Measurements from ENCODE around the gene SCN9A.
"Not testable (repeated sequence)": the region's sequence is repeated elsewhere in the genome, so short reads cannot be mapped to it uniquely, and the experiment has no call there.

The SCN9A gene

DNA sequence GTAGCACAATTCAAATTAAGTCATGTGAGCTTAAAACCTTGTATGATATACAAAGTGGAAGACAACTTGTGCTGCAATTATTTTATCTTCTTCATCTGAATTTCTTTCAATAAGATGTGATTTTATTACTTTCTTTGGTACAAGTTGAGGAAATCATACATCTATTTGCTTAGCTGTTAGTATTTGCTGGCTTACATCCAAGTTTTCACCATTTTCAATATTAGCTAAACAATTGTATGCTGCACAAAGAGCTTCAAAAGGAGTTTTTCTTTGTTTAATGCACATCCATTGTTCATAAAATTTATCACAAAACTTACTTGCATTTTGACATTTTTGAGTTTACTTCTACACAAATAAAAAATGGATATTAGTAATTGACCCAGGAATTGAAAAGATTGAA, 40.9 kb downstream of the SCN9A start:
- no peak for DNase-seq (ENCODE audit: low read depth)

DNA sequence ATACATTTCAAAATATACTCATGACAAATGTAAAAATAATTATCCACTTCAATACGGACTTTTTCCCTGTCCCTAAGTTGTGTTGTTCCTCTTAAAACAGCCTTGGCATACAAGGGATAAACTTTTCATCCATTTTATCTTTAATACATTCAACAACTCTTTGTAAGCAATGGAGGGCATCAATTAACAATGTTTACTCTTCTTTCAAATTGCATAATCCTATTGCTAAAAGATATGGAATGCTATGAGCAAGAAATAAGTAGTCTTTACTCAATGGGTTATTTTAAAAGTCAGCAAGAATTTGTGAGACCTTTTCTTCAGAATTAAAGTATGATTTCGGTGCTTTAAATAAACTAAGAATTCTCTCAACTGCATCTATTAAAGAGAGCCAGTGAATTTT, 41.9 kb downstream of the SCN9A start:
- no peak for DNase-seq (ENCODE audit: low read depth)

DNA sequence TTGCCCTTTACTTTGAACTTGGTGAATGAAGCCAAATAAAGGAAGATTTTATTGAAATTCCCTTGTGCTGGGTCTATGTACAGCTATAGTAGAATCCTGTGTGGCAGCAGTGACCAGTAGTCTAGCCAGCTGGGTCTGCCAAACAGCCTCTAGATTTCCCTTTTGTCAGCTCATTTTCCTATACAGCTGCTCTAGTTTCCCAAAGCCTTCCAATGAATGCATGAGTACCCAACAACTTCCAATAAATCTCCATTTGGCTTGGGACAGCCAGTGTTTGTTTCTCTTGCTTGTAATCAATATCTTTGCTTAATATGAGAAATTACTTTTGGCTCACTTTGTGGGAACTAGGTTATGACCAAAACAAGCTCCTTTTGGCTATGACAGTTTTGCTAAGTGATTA, 43.6 kb downstream of the SCN9A start:
- no peak for DNase-seq (ENCODE audit: low read depth)

DNA sequence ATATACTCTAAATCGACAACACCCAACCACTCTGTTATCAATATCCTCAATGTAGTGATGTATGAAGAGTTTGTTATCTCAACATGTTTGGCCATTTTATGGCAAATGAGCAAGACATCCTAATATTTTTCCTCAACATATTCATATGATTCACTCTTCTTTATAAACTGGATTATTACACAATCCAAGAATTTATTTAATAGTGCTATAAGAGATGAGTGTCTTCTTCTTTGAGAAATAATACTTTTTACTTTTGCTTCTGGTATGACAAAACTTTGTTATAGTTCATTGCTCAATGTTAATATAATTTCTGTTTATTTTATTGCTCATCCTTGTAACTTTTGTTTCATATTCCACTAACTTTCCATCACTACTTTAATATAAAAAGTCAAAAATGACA, 44.3 kb downstream of the SCN9A start:
- no peak for DNase-seq (ENCODE audit: low read depth)

DNA sequence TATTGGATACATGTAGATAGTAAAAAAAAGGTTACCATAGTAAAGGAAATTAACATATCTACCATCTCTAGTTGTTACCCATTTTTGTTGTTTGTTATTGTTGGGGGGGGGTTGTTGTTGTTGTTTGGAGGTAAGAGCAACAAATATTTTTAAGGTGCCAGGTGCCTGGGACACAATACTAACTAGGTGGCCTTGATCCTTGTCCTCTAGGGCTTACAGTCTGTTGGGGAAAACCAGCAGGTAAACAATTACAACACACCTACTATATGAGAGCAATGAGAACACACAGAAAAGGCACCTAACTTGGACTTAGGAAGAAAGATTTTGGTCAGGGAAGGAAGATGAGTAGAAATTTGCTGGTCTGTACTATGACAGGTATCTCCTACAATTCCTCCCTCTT, 46.3 kb downstream of the SCN9A start:
- DNase-seq (ENCODE audit: low read depth), result no peak

DNA sequence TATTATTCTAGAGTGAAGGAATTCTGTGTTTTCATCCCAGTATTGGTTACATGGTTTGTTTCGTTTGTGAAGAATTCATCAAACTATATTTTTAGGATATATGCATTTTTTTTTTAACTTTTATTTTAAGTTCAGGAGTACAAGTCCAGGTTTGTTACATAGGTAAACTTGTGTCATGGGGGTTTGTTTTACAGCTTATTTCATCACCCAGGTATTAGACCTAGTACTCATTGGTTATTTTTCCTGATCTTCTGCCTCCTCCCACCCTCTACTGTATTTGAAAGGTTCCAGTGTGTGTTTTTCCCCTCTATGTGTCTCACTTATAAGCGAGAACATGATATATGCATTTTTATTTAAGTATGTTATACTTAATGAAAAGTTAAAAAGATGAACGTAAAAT, 47.6 kb downstream of the SCN9A start:
- no peak for DNase-seq (ENCODE audit: low read depth)

DNA sequence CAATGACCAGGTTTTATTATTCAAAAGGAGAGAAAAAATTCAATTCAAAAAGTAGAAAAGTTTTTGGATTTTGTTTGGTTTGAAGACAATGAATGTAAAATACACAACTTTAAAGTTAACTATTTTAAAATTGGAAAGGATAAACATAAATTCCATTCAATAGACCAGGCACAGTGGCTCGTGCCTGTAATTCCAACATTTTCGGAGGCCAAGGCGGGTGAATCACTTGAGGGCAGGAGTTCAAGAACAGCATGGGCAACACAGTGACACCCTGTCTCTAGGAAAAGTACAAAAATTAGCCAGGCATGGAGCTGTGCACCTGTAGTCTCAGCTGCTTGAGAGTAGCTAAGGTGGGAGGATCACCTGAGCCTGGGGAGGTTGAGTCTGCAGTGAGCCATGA, 54.7 kb downstream of the SCN9A start:
- DNase-seq (ENCODE audit: low read depth), result no peak

DNA sequence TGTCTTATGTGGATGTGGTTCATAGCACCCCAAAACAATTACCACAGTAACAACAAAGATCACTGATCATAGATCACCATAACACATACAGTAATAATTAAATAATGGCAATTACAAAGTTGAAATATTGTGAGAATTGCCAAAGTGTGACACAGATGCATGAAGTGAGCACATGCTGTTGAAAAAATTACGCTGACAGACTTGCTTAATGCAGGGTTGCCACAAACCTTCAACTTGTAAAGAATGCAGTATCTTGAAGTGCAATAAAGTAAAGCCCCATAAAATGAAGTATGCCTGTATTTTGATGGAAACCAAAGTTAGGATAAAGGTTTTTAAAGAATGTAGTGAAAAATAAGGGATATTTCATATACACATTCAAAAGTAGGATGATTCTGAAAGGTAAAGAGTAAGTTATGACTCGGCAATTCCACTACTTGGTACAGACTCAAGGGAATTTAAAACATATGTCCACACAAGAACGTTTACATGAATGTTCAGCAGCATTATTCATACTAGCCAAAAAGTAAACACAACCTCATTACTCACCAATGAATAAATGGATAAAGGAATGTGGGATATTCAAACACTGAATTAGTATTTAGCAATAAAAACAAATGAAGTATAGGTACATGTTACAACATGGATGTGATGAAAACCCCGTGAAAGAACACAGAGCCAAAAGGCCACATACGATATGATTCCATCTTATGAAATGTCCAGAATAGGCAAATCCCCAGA, 61.6 kb downstream of the SCN9A start:
- DNase-seq (ENCODE audit: low read depth), result no peak

DNA sequence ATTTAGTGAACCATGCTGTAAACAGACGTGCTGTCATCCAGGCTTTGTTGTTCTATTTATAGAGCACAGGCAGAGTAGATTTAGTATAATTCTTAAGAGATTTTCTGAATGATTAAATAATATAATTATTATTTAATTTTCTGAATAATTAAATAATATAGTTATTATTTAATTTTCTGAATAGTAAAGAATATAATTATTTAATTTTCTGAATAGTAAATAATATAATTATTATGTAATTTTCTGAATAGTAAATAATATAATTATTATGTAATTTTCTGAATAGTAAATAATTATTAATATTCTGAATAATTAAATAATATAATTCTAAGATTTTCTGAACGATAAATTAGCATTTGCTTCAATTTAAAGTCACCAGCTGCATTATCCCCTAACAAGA, 62.9 kb downstream of the SCN9A start:
- DNase-seq (ENCODE audit: low read depth), result not testable (repeated sequence)

DNA sequence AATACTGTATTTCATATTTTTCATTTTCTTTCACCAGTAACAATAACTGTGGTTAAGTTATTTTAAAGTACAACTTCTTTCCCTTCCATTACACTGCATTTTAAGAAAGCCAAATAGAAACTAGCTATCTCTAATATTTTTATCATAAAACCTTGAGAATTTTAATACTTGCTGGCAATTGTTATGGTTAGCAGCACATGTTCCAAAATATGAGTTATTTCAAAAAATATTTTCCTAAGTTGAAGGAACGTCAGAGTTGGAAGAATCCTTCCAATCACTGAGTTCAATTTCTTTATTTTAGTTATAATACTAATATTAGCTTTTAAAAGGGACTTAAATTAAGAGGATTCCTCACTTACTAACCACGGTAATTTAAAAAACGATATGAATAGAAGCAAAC, 68.4 kb downstream of the SCN9A start:
- DNase-seq (ENCODE audit: low read depth), result no peak

DNA sequence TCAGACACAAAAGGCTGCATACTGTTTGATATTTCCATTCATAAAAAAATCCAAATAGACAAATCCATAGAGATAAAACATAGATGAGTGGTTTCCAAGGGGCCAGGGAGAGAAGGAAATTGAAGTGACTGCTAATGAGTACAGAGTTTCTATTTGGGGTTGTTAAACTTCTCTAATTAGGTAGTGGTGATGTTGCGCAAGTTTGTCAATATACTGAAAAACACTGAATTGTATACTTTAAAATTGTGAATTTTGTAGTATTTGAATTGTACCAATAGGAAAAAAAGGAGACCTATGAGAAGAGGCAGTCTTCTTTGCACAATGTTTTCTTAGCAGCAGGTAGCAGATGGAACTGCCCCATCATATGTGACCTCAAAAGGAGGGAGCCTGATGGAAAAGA, 71.1 kb downstream of the SCN9A start:
- DNase-seq (ENCODE audit: low read depth), result no peak

DNA sequence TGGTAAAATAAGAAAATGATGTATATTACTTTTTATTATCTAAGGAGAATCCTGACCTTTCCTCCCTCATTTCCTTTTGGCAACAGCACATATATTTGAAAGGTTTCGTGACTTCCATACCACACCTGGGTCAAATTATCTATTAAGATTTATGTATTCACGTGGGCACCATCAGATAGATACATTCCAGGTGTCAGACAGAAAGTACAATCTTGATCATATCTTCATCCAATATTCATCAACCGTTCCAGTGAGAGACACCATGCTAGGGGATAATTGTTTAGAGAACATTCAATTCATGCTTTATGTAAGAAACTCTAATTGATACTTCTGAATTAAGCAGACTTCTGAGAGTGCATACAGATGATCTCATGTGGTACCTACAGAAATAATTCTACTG, 73.7 kb downstream of the SCN9A start:
- no peak for DNase-seq (ENCODE audit: low read depth)

DNA sequence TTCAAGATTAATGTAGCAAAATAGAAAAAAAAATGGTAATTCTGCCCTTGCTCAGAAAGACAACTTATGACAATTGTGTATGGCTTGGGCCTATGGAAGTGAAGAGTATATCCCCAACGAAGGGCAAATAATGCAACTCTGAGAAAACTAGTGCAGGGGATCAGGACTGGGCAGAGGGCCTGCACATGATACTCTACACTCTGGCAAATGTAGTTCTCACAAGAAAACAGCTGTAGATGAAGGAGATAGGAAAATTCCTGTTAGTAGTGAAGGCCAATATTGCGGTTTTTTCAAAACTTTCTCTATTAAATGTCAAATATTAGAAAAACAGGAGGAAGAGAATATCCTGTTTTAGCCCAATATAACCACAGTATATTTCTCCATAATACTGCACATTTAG, 77.8 kb downstream of the SCN9A start:
- no peak for DNase-seq (ENCODE audit: low read depth)

DNA sequence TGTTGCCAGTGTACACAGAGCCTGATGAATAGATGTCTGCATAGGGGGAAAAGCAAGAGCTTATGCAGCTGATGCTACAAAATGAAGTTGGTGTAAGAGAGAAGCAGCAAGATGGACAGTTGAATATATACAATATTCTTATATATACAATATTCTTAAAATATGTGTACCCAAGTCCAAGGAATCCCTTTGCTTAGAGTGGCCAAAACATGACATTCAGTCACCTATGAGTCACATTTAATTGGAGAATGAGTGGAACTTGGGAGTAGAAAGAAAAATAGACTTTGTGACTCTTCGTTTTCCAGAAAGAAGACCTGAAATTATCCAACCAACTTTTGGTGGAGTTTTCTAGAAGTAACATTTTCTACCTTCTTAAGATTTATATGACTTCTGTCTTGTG, 81.8 kb downstream of the SCN9A start:
- DNase-seq (ENCODE audit: low read depth), result no peak

DNA sequence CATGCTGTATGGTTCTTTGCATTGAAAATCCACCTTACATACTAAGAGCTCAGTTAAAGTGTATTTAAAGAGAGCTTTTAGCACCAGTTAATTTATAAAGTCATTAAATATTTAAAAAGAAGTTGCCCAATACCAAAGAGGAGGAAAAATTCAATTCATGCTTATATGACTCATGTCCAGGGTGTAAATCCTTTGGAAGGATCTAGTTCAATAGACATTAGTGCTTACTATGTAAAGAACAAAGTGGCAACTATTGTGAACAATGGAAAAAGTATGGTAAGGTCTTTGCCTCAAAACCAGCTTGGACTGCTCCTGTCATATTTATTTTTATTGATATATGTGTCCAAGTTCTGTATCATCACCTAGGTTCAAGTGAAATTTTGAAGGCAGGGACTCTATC, 90.5 kb downstream of the SCN9A start:
- no peak for DNase-seq (ENCODE audit: low read depth)

DNA sequence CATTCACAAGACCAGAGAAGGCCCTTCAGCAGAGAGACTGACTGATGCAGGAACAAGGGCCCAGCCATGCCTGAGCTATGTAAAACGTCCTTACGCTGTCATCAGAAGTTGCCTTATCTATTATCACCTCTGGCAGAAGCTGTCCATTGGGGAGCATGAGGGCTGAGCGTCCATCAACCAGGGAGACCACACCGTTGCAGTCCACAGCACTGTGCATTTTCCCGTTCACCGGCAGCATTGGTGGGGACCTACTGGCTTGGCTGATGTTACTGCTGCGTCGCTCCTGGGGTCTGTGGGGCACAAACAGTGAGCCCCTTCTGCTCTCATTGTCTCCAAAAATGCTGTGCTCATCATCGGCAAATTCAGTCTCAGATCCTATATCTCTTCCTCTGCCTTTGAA, 91.4 kb downstream of the SCN9A start:
- no peak for DNase-seq (ENCODE audit: low read depth)

DNA sequence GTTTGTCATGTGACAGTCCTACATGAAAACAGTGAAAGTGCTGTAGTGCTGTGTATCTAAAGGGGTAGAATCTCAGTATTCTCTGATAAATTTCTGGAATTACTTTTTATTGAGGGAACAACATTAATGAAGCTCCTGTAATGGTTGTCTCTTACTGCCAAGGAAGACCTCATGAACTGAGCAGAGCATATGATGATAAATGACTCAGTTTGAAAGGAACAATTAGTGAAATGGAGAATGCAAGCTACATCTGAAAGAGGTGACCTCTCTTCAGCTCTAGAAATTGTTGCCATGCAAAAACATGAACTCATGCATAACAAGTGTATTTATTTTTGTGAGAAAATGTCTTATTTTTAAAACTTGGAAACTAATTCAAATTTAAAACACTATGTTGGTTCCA, 93.6 kb downstream of the SCN9A start:
- no peak for DNase-seq (ENCODE audit: low read depth)

DNA sequence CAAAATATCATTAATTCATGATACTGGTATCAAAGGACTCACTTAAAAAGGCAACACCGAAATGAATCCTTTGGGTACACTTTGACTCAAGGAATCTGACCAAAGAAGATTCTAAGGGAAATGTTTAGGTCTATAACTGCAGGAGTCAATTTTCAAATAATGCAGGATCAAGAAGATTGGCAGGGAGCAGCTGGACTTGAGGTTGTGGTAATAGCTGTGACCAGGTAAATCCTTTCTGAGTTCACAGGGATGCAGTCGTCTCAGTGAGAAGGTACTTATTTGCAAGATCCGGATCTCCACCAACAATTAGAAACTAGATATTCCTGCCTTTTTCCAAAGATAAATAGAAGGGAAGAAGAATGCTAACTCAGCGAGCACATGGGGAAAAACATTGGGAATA, 96.9 kb downstream of the SCN9A start:
- no peak for DNase-seq (ENCODE audit: low read depth)

DNA sequence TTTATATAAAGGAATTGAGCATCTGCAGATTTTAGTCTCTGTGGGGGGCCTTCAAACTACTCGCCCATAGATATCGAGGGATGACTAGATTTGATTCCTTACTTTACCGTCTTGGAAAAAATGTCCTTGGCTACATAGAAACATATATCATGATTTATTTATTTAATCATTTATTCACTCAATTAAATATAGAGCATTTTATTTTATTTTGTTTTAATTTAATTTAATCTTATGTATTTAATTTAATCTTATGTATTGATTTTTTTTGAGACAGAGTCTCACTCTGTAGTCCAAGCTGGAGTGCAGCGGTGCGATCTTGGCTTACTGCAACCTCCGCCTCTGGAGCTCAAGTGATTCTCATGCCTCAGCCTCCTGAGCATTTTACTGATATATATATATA, 105.4 kb downstream of the SCN9A start:
- no peak for DNase-seq (ENCODE audit: low read depth)

DNA sequence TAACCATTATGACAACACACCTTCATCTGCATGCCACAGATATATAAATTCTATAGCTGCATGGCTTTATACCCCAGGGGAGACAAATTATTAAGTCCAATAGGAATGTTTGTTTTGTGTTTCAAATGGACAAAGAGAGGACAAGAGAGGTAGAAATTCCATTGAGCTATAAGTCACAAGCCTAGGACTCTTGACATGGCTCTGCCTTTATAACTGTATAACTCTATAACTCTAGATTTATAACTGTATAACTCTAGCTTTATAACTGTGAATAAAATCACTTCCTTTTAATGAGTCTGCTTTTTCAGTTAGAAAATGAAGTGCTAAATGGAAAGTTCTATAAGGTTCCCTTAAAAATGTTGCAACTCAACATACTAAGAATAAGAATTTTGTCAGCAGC, 106.4 kb downstream of the SCN9A start:
- DNase-seq (ENCODE audit: low read depth), result no peak

DNA sequence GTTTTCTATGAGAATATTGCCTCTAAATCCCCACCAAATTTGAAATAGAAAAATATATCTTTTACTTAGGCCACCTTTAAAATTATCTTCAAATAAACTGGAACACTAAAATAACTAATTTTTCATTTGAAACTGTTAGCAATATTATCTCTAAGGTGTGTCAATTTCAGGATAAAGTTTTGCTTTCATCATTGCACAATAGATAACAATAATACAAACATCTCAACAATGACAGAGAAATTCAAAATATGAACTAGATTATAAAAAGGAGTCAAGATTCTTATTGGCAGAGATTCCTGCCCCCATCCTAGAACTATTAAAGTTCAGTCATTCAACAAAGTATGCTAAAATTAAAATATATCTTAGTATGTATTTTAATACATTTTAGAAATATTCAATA, 117.9 kb downstream of the SCN9A start:
- no peak for DNase-seq (ENCODE audit: low read depth)

DNA sequence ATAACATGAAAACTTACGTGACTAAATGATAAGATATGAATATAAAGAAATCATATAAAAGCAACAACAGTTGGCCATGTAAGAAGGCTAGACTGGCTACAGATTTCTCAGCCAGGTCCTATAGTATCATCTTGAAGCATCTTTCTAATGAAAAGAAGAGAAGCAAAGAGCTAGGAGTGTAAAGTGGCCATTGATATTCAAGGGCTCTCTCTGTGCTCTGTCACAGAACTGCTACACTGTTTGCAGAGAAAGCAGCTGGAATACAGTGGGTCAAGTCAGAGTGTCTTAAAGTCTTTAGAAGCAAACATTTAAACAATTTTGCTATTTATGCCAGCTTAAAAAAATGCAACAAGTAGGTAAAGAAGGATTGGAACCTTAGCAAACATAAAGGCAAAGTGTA, 118.8 kb downstream of the SCN9A start:
- no peak for DNase-seq (ENCODE audit: low read depth)

DNA sequence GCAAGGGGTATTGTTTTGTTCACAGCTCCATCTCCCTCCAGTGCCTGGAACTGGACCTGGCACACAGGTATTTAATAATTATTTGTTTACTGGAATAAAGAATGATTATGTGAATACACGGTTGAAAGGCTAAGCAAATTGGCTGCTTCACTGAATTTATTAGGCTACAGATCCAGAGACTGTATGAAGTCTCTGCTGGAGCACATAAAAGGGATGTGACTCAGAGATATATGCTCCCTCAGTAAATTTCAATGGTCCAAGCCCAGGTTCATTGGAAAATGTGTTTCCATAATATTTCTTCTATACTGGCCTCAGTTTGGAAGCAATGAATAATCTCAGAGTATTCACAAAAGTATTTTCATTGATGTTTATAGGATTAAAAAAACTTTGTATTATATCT, 126.4 kb downstream of the SCN9A start:
- no peak for DNase-seq (ENCODE audit: low read depth)

DNA sequence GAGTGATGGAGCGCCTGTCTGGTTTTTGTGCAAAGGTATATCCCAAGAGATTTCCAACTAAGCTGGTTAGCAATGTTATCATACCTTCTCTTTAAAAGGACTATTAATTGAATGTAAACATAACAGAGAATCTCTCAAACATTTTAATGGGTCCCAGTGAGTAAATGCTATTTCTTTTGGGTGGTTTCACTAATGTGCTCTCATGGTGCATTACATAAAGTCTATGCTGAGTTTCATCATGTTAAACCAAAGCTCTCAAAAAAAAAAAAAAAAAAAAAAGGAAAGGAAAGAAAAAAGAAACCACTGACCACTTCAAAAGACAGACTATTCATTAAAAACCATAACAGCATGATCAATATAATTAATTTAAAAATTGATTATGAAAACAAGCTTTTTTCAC, 128.8 kb downstream of the SCN9A start:
- no peak for DNase-seq (ENCODE audit: low read depth)

DNA sequence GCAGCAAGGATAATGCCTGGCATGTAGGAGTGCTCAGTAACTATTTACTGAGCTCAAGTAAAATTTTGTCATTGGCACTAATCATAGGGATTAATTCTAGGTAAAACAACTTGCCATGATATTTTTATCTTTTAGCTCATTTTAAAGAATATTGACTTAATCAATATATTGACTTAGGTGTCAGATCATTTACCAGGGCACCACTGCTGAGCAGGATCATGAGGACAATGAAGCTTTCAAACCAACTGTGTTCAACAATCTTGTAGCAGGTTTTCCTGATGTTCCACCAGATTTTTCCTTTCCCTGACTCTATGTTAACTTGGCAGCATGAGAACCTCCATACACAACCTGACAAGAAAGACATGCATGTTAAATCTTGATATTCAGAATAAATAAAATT, 133.4 kb downstream of the SCN9A start:
- no peak for DNase-seq (ENCODE audit: low read depth)

All from stimulated activated CD8-positive, alpha-beta memory T cell treated with anti-CD3 and anti-CD28 coated beads, Interleukin-7, amount 100 ng/mL, for 24 hours (primary cell).